Pancreas (tissue), 10 donors: Measurements from ENCODE around the gene BCAP31. TPM values are rescaled to one million over a fixed set of nuclear protein-coding genes. Genes with fewer than 3 reads are reported as not detected.
A peak's percentile ranks its signal among the peaks of the same experiment; 100 is the strongest.

Experiments
- ATAC-seq, 4 donors: fragments of 200-7000 bp; cut with Tn5 transposase; one replicate each; pipeline versions ENCODE4 v1.8.0 to v1.9.1; 2020; ENCODE audit warnings: mild to moderate bottlenecking in 4 of 4, moderate library complexity in 4 of 4
- DNase-seq, 6 donors: peaks; one replicate each; pipeline ENCODE4 v3.0.0-alpha.2; 2020
- FAIRE-seq: peaks from 2 replicates; lab custom pipeline; 2012; peaks lifted over from hg19 to GRCh38; lab: Jason Lieb, UNC
- H3K27ac ChIP-seq, 4 donors: fragments of 200-600 bp; sonication (generic); 1 replicate in 3 of 4; 2 replicates in 1 of 4; pipeline versions ENCODE4 v1.5.0 to v1.8.0; 2020
- H3K27me3 ChIP-seq, 4 donors: fragments of 200-600 bp; one replicate each; pipeline ENCODE4 v1.8.0; 2021
- H3K36me3 ChIP-seq, 3 donors: fragments of 200-600 bp; sonication (generic) in 1 of 3; one replicate each; pipeline versions ENCODE4 v1.5.0 to v1.8.0; 2020 to 2021
- H3K4me1 ChIP-seq, 3 donors: fragments of 200-600 bp; one replicate each; pipeline ENCODE4 v1.8.0; 2021
- H3K4me3 ChIP-seq, 4 donors: fragments of 200-600 bp; sonication (generic) in 2 of 4; one replicate each; pipeline versions ENCODE4 v1.5.0 to v1.8.0; 2020 to 2021
- H3K9me3 ChIP-seq, 4 donors: fragments of 200-600 bp; one replicate each; pipeline ENCODE4 v1.8.0; 2021
- CTCF ChIP-seq, 4 donors: fragments of 200-600 bp; sonication (generic) in 3 of 4; IDR thresholded peaks; one replicate each; pipeline versions ENCODE4 v1.5.0 to v1.8.0; 2021; ENCODE audit warnings: antibody characterized with exemption in 4 of 4
- WGBS, 2 donors: extraction: QIAGEN DNeasy Blood & Tissue Kit; methylation state at CpG; one replicate each; pipeline ENCODE4 v1.1.7; 2013; 5-methylcytosine and 5-hydroxymethylcytosine counted together
- intact Hi-C, 3 donors: fragments of 100-400 bp; cut with DNase I; formaldehyde crosslinking; loops; one replicate each; pipeline versions ENCODE4 v1.11.1 to v1.14.2; 2022
- polyA plus RNA-seq, 2 donors: library from polyadenylated mRNA; stranded (reverse); fragments of 200-250 nt; gene quantifications; one replicate each; pipeline ENCODE4 v1.2.3, GENCODE V29; 2013
- total RNA-seq, 6 donors: library from RNA; stranded (reverse); fragmentation: NEBNext Ultra II Directional in 4 of 6; extraction: Animal tissue kit (Norgen Biotek cat#: 25700) in 4 of 6; gene quantifications; one replicate each; pipeline versions ENCODE4 v1.2.1 to v1.2.4, GENCODE V29; 2021 to 2023
- donor health status: healthy with polysubstance abuse.
- donor health status: DM: no; HTN: no; CAD: no; lungs with moderate emphysema.
- donor health status: DM: no; HTN: no; CAD: no.
- donor health status: control.
- donor health status: control.
- donor health status: Bipolar disorder and iron deficiency.
- donor health status: DM: yes; HTN: yes; CAD: no.
- donor health status: DM: no; HTN: no; CAD: no.
- donor health status: DM: no; HTN: no; CAD: no.
- donor health status: DM: yes; HTN: yes; CAD: no.

The BCAP31 gene
- total and polyA plus RNA-seq, 8 donors: 66.3 to 118 (median 85.6) TPM

GRCh38 chrX:153722704-153723350, 1.4 kb downstream of the BCAP31 start:
- H3K27me3 ChIP-seq: no peaks in the 10 kb centered on the region
- peak overlapping the region; percentile 46 to 82 (median 74) for H3K27ac ChIP-seq
- H3K9me3 ChIP-seq: no peaks in the 10 kb centered on the region
- H3K4me1 ChIP-seq: peaks cover 0 to 21% (median 7%) of the 10 kb centered on the region in 3 donors
- H3K4me3 ChIP-seq: peak overlapping the region; percentile 45 to 56 (median 55)
- ATAC-seq (no peak), DNase-seq (peak in 4 of 6 donors; percentile 23 to 64 (median 34)), FAIRE-seq (no peak)
- H3K36me3 ChIP-seq: no peaks in the 10 kb centered on the region
- WGBS, 2 donors: 14 to 52% methylated on average over 12 of the region's 12 CpGs
- no peak for TF ChIP-seq CTCF (IDR thresholded peaks at IDR 0.05)
- intact Hi-C loops: no loop called here

GRCh38 chrX:153719701-153720100, 4.5 kb downstream of the BCAP31 start:
- Histone ChIP-seq H3K4me1 (peaks cover 0 to 17% (median 7%) of the 10 kb centered on the region in 3 donors), H3K27ac (peak overlapping the region in 2 of 4 donors; percentile 19 to 39), H3K27me3 (no peaks in the 10 kb centered on the region), H3K9me3 (no peaks in the 10 kb centered on the region), H3K36me3 (peaks cover 0 to 6% (median 5%) of the 10 kb centered on the region in 3 donors), H3K4me3 (no peak overlapping the region)
- no peak for TF ChIP-seq CTCF (IDR thresholded peaks at IDR 0.05)
- WGBS, 2 donors: 28 to 30% methylated on average over 2 of the region's 2 CpGs
- no peak for FAIRE-seq
- peak in 3 of 4 donors; percentile 15 to 49 (median 36) for ATAC-seq
- intact Hi-C loops: no loop called here
- peak in 4 of 6 donors; percentile 43 to 69 (median 50) for DNase-seq

- Histone ChIP-seq H3K9me3 (no peaks in the 10 kb centered on the region), H3K4me3 (no peak overlapping the region), H3K36me3 (peaks cover 0 to 9% (median 9%) of the 10 kb centered on the region in 3 donors), H3K27me3 (no peaks in the 10 kb centered on the region), H3K4me1 (peaks cover 0 to 17% (median 7%) of the 10 kb centered on the region in 3 donors), H3K27ac (peak overlapping the region in 2 of 4 donors; percentile 19 to 39)
- intact Hi-C loops: no loop called here
- DNase-seq (peak in 4 of 6 donors; percentile 44 to 56 (median 52)), ATAC-seq (peak; percentile 38 to 58 (median 48)), FAIRE-seq (no peak)
- TF ChIP-seq CTCF (IDR thresholded peaks at IDR 0.05): no peak
- WGBS, 2 donors: 40 to 43% methylated on average over 2 of the region's 2 CpGs
These were observed 4.9 kb downstream of the BCAP31 start for GRCh38 chrX:153719238-153719637.

DNA sequence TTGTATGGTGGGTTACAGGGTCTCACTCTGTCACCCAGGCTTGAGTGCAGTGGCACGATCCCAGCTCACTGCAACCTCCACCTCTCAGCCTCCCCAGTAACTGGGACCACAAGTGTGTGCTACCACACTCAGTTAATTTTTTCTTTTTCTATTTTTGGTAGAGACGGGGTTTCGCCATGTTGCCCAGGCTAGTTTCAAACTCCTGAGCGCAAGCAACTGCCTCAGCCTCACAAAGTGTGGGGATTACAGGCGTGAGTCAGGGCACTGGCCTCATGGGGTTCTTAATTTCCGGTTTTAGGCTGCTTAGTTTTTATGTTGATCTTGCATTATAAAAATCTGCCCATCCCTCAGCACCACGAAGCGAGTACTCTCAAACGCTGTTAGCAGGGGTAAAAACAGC, 6.7 kb downstream of the BCAP31 start:
- peaks cover 0 to 17% (median 1%) of the 10 kb centered on the region in 3 donors for H3K4me1 ChIP-seq
- H3K4me3 ChIP-seq: no peak overlapping the region
- ATAC-seq (no peak), DNase-seq (no peak), FAIRE-seq (no peak)
- no peaks in the 10 kb centered on the region for H3K27me3 ChIP-seq
- intact Hi-C loops: no loop called here
- no peak for TF ChIP-seq CTCF (IDR thresholded peaks at IDR 0.05)
- WGBS, 2 donors: 86 to 90% methylated on average over 9 of the region's 9 CpGs
- H3K27ac ChIP-seq: no peak overlapping the region
- peaks cover 0 to 9% (median 9%) of the 10 kb centered on the region in 3 donors for H3K36me3 ChIP-seq
- no peaks in the 10 kb centered on the region for H3K9me3 ChIP-seq

DNA sequence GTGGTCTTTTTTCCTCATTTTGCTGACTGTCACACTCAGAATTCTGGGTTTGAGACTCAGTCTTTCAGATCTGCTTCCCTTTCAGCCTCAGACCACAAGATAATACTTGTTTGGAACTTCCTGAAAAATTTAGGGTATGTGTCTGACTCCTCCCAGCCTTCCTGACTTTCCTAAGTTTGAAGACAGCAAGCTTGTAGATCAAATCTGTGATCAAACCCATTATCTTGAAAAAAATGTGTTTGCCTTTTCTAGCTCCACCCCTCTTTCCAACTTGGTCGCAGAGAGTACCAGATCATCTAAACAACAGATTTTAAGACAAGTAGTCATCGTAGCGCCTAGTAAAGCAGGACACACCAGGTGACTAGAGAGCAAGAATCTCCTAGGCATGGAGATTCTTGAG, 9.9 kb downstream of the BCAP31 start:
- Histone ChIP-seq H3K9me3 (no peaks in the 10 kb centered on the region), H3K27ac (no peak overlapping the region), H3K27me3 (no peaks in the 10 kb centered on the region), H3K4me3 (no peak overlapping the region), H3K4me1 (peaks cover 0 to 5% (median 0%) of the 10 kb centered on the region in 3 donors), H3K36me3 (peaks cover 0 to 9% (median 9%) of the 10 kb centered on the region in 3 donors)
- WGBS, 2 donors: 69 to 76% methylated on average over 3 of the region's 3 CpGs
- peak in 1 of 4 donors; percentile 18 for ATAC-seq
- FAIRE-seq: no peak
- intact Hi-C loops: no loop called here
- no peak for DNase-seq
- no peak for TF ChIP-seq CTCF (IDR thresholded peaks at IDR 0.05)
